ENCODE data around the gene TECPR1. TPM values are rescaled to one million over a fixed set of nuclear protein-coding genes. Genes with fewer than 3 reads are reported as not detected.

Gene TECPR1
- total and polyA plus RNA-seq, 2 experiments from 2014 or later, result 8.2 to 27.8 TPM

DNA sequence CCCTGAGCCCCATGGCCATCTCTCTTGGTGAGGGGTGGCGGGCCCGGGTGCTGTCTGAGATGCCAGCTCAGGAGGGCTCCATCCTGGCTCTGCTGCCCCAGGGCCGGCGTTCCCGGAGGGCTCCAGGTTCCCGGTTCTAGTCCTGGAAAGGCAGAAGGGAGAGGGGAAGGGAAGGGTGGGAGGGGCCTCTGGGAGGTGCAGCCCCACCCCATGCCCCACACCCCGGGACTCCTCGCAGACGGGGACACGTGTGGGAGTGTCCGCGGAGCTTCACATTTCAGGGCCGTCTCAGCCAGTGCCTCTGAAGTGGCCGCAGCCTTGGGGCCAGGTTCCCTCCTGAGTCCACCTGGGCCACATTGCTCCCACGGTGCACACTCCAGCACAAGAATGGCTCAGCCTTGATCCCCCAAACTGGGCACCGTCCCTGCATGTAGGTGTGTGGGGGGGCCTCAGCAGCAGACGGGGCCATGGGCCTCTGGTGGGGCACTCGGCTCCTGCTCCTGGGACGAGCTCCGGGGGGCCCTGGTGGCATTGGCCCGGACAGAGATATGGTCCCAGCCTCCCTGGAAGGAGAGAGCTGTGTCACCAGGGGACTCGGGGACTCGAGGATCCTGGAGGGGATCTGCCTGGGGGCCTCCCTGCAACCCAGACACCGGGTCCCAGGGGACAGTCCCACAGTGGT is 35.0 kb downstream of the TECPR1 start:
- TF ChIP-seq EZH2 (IDR thresholded peaks at IDR 0.05; ENCODE audit: insufficient read depth, poor library complexity, severe bottlenecking) (no peak), EZH2phosphoT487 (IDR thresholded peaks at IDR 0.05; ENCODE audit: insufficient read depth, low read depth) (no peak)
- Histone ChIP-seq H3K27me3 (replicated peaks; ENCODE audit: insufficient read depth) (no peaks in the 10 kb centered on the region), H3K4me2 (ENCODE audit: unreplicated experiment) (no peak overlapping the region), H3K9ac (no peak overlapping the region), H3K9me2 (ENCODE audit: insufficient read depth) (no peaks in the 10 kb centered on the region), H3K4me3 (no peak overlapping the region), H3F3A (ENCODE audit: insufficient read depth) (peaks cover 10% of the 10 kb centered on the region; the same call in 1 of the 2 replicates), H3K27ac (no peak overlapping the region), H3K36me3 (ENCODE audit: low read depth) (no peaks in the 10 kb centered on the region), H3K4me1 (ENCODE audit: insufficient read depth) (no peaks in the 10 kb centered on the region), H3K9me3 (ENCODE audit: low read depth) (no peaks in the 10 kb centered on the region), H2AFZ (no peak overlapping the region), H3K79me2 (ENCODE audit: insufficient read depth) (no peaks in the 10 kb centered on the region), H4K20me1 (ENCODE audit: insufficient read depth) (no peaks in the 10 kb centered on the region)
- in situ Hi-C loops (cut with MboI), result no loop called here
- 87 to 89% methylated on average over 19 to 23 of the region's 24 CpGs for WGBS, 2 experiments (ENCODE audit: low coverage in 1 of 2, low lambda C conversion rate in 2 of 2, missing lambda C conversion rate in 2 of 2)
- no peak for DNase-seq

DNA sequence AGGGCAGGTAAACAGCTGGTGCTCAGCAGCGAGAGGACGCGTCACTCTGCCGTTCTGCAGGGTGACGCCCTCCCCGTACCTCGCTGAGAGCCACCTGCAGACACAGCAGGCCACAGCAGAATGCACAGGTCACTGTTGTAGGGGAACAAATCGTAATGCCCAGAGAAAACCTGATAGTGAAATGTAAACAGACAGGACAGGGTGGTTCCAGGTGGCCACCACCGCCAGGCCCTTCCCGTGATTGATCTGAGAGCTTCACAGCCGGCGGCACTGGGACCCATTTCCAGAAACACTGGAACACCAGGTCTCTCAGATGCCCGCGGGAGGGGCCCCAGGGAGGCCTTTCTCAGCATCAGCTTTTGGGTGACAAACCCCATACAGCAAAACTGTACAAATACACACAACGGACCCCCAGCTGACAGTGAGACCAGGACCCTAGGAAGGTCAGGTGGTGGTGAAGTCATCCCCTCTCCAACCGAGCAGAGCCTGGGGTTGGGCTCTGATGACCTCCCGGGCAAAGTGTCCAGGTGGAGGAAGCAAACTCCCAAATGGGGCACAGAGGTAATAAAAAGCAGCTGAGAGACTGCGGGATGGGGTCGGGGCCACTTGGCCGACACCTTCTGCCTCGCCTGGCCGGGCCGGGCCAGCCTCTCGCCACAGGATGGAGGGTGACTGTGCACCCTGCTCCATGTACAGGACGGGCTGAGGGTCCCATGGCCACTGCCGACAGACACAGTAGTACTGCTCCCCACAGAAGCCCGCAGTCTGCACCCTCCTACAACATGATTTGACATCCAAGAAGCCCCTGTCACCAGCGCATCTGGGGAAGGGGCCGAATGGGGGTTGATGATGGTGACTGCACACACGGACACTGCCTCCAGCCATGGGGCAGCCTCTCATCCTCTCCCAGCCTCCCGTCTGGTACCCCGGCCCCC is 36.2 kb downstream of the TECPR1 start:
- WGBS, 2 experiments (ENCODE audit: low coverage in 1 of 2, low lambda C conversion rate in 2 of 2, missing lambda C conversion rate in 2 of 2), result 91 to 92% methylated on average over 32 of the region's 32 CpGs
- in situ Hi-C loops (cut with MboI), result no loop called here
- Histone ChIP-seq H3K4me3 (no peak overlapping the region), H3K9me2 (ENCODE audit: insufficient read depth) (no peaks in the 10 kb centered on the region), H3K4me1 (ENCODE audit: insufficient read depth) (no peaks in the 10 kb centered on the region), H3K36me3 (ENCODE audit: low read depth) (no peaks in the 10 kb centered on the region), H2AFZ (no peak overlapping the region), H3K27me3 (replicated peaks; ENCODE audit: insufficient read depth) (no peaks in the 10 kb centered on the region), H3K79me2 (ENCODE audit: insufficient read depth) (no peaks in the 10 kb centered on the region), H3K9me3 (ENCODE audit: low read depth) (no peaks in the 10 kb centered on the region), H4K20me1 (ENCODE audit: insufficient read depth) (no peaks in the 10 kb centered on the region), H3F3A (ENCODE audit: insufficient read depth) (peaks cover 10% of the 10 kb centered on the region; the same call in 1 of the 2 replicates), H3K4me2 (ENCODE audit: unreplicated experiment) (no peak overlapping the region), H3K27ac (no peak overlapping the region), H3K9ac (no peak overlapping the region)
- TF ChIP-seq EZH2phosphoT487 (IDR thresholded peaks at IDR 0.05; ENCODE audit: insufficient read depth, low read depth) (no peak), EZH2 (IDR thresholded peaks at IDR 0.05; ENCODE audit: insufficient read depth, poor library complexity, severe bottlenecking) (no peak)
- no peak for DNase-seq

DNA sequence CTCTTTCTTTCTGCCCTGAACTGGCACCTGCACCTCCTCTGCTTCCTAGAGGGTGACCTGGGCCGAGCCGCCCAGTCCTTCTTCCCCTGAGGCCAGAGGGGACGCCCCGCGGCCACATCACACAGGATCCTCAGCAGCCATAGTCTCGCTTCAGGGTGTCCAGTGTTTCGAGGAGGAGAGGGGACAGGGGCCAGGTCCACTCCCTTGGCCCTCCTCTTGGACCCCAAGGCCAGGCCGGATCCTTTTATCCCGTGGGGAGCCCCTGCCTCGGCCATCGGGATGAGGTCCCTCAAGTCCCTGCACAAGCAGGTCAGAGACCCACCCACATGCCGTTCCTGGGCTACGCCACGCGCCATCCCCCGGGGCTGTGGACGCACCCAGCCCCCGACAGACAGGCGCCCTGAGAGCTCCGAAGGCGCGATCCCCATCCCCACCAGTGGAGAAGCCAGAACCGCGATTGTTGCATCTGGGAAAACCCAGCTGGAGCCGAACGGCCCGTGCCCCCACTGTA is 37.2 kb downstream of the TECPR1 start:
- Histone ChIP-seq H3K79me2 (ENCODE audit: insufficient read depth) (no peaks in the 10 kb centered on the region), H3K4me3 (no peak overlapping the region), H3F3A (ENCODE audit: insufficient read depth) (peaks cover 10% of the 10 kb centered on the region; the same call in 1 of the 2 replicates), H3K4me1 (ENCODE audit: insufficient read depth) (no peaks in the 10 kb centered on the region), H3K4me2 (ENCODE audit: unreplicated experiment) (no peak overlapping the region), H3K9ac (no peak overlapping the region), H2AFZ (no peak overlapping the region), H3K27me3 (replicated peaks; ENCODE audit: insufficient read depth) (no peaks in the 10 kb centered on the region), H3K36me3 (ENCODE audit: low read depth) (no peaks in the 10 kb centered on the region), H4K20me1 (ENCODE audit: insufficient read depth) (no peaks in the 10 kb centered on the region), H3K9me2 (ENCODE audit: insufficient read depth) (no peaks in the 10 kb centered on the region), H3K27ac (no peak overlapping the region), H3K9me3 (ENCODE audit: low read depth) (no peaks in the 10 kb centered on the region)
- 94 to 95% methylated on average over 19 to 27 of the region's 27 CpGs for WGBS, 2 experiments (ENCODE audit: low coverage in 1 of 2, low lambda C conversion rate in 2 of 2, missing lambda C conversion rate in 2 of 2)
- TF ChIP-seq EZH2 (IDR thresholded peaks at IDR 0.05; ENCODE audit: insufficient read depth, poor library complexity, severe bottlenecking) (no peak), EZH2phosphoT487 (IDR thresholded peaks at IDR 0.05; ENCODE audit: insufficient read depth, low read depth) (no peak)
- DNase-seq, result no peak
- in situ Hi-C loops (cut with MboI), result no loop called here

All from GM23248 (cell line).